Measurements from ENCODE around the gene GRB2.

GRCh38 chr17:75366432-75366831, 39.0 kb downstream of the GRB2 start:
- TF ChIP-seq CTCF (conservative IDR thresholded peaks at IDR 0.05; ENCODE audit: low read length) = no peak
- no peak for TF ChIP-seq EZH2phosphoT487 (IDR thresholded peaks at IDR 0.05; ENCODE audit: borderline replicate concordance, low read depth, low read length)

Measured in OCI-LY7 (cell line).